HT1080 (cell line): Measurements from ENCODE around the gene TPPP3. TPM values are rescaled to one million over a fixed set of nuclear protein-coding genes. Genes with fewer than 3 reads are reported as not detected.

Experiments used
- DNase-seq: peaks from one replicate; pipeline ENCODE4 v3.0.0-alpha.2; 2015; ENCODE audit warnings: low read depth
- total RNA-seq: library from RNA; depleted of rRNA; stranded (reverse); fragments of >200 nt; shearing (Covaris generic); gene quantifications from 2 replicates; pipeline ENCODE4 v1.2.3, GENCODE V29; 2014

Gene TPPP3
- total RNA-seq, 1 experiment from 2014 or later = not detected

DNA sequence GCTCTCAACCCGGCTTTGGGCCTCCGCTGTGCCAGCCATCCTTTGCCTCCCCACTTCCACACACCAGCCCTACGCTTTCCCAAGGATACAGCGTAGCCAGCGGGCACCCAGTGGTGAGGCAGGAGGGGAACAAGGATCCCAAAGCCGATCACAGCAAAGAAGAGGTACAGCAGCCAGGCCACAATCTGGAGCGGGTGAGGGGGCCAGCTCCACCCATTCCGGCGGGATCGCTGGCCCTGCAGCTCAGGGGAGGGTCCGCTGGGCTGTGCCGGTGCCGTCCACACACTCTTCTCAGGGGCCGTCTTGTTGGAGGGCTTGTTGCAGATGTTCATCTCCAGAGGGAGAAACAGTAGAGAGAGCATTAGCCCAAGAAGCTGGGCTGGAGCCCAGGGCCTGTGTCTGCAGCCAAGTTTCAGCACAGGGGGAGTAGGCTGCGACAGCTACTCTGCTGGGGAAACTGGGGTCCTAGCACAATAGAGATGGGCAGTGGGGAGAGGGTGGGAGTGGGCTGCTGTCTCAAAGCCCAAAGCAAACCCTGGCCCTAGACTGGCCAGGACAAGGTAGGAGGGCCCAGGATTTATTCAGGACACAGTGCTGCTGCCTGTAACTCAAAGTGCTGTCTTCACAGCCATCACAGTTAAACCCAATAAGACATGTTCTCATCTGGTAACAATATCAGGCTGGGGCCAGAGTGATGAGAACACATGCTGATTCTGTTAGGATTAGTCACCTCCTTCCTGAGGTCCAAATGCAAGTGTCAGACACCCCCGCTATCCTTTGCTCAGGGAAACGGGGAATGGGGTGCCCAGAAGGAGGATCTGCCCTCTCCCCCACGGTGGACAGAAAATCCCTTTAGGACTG lies 13.0 kb upstream of the TPPP3 start:
- DNase-seq = peak; percentile 71

DNA sequence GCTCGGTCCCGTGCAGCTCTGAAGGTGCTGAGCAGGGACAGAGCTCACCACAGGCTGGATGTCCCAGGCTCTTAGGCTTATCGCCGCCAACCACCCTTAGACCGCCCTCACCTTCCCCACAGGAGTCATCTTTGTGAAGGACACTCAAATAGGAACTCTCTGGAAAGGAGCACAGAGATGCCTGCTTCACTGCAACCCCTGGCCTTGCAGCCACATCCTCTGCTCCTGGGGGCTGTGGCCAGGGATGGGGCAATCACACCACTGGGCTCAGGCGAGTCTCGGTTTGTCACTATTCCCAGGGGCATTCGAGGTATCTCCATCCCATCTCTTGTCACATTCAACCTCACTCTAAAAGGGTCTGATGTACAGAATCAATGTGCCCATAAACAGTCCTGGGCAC lies 12.0 kb upstream of the TPPP3 start:
- no peak for DNase-seq

DNA sequence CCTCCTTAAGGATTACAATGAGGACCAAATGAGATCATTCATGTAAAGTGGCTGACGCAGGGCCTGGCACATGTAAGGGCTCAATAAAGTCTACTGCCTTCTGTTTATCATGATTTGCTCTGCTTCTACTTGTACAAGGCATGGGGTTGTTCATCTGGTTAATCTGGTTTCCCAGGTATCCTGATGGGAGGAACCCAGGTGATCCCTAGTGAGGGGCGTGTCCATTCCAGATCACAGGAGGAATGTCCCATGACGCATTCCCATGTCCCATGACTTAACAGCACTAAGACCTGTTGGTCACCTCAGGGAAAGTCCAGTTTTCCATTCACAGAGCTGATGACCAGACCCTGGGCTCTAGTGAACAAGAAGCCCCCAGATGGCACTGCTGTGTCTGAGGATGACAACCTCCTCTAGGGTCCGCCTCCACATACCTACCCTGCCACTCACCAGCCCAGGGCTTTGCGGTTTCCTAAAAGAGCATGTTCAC lies 11.5 kb upstream of the TPPP3 start:
- DNase-seq = no peak

DNA sequence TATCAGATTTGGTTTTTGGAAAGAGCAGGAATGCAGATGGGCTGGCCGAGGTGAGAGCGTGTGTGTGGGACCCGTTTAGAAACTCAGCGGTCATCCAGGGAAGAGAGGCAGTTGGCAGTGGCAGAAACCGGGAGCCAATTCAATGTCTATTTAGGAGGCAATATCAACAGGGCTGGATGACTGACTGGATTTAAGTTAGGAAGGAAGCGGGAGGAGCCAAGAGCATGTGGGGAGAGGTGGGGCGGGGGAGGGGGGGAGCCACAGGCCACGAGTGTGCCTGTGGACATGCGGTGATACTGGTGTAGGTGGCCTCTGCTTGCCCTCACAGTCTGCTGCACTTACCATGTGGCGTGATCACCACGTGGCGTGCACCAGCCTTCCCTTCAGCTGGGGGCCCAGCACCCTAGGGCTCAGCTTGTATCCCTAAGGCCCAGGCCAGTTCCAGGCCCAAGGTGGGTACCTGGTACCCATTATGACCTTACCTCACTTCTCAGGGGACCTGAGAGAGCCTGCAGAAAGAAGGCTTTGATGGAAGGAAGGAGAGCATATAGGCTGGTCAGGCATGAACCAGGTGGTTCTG lies 10.8 kb upstream of the TPPP3 start:
- DNase-seq = no peak

DNA sequence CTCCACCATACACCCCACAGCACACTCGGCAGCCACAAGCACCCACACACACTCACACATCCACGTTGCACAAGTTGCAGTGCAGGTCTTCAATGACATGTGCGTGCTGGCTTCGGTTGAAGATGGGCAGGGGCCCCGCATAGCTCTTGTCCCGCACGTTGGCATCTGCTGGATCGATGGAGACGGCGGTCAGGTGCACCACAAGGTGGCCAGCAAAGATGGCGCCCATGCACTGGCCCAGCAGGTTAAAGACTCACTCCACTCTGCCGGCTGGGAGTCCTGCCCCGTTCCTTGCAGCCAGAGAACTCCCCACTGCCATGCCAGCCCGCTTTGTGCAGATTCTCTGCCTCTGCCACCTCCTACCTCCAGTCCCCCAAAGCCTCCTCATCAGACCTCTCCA lies 7.6 kb upstream of the TPPP3 start:
- no peak for DNase-seq

DNA sequence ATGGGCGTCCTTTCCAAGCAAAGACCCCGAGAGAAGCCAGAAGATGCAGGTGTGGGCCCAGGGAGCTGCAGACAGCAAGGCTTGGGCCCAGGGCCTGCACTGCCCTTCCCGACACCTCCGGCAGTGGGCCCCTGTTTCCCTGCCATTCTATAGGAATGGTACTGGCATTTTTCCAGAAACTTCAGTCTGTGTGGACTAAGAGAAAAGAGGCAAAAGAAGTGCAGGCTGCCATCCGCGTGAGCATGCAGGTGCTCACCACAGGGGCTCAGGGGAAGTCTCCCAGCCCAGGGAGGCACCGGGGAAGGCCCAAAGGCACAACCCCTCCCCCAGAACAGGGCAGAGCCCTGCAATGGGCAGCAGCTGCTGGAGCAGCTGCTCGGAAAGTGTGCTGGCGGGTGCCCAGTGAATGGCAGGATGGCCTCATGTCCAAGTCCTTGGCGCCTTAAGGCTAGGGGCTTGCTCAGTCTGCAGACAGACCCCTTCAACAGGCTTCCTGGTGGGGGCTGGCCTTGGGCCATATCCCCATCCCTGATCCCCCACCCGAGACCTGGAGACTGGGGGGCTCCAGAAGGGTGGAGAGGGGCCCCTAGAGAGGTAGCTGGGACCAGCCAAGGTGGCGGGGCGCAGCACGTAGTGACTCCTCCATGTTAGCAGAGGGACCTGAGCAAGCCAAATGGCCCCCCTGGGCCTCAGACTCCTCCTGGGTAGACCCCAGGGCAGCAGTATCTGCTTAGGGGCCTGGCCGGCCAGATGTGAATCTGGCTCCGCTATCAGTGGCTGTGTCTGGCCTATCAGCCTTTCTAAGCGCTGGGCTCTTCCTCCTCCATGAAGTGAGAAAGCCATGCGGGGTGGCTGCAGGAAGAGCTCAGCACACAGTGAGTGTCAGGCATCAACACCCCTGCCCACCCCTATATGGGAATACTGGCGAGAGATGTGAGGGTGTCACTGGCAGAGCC lies 6.7 kb upstream of the TPPP3 start:
- no peak for DNase-seq

DNA sequence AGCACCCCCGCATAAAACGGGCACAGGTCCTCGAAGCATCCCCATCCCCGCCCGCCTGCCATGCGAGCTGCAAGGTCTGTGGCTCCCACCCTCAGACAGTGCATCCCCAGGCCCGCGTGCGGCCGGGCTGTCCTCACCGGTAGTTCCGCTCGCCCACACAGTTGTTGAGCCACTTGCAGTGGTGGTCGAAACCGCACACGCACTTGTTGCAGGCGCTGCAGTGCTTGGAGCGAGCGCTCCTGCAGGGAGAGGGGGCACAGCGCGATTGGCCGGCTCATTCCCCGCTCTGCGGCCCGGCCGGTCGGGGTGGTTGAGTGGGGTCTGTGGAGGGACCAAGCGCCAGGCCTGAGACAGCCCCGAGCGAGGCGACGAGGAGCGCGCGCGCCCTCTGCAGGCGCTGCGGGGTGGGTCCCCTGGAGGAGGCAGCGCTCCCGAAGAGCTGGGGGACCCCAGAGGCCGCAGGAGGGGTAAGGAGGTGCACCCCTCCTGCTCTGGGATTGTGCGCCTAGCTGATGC lies 6.0 kb upstream of the TPPP3 start:
- no peak for DNase-seq

DNA sequence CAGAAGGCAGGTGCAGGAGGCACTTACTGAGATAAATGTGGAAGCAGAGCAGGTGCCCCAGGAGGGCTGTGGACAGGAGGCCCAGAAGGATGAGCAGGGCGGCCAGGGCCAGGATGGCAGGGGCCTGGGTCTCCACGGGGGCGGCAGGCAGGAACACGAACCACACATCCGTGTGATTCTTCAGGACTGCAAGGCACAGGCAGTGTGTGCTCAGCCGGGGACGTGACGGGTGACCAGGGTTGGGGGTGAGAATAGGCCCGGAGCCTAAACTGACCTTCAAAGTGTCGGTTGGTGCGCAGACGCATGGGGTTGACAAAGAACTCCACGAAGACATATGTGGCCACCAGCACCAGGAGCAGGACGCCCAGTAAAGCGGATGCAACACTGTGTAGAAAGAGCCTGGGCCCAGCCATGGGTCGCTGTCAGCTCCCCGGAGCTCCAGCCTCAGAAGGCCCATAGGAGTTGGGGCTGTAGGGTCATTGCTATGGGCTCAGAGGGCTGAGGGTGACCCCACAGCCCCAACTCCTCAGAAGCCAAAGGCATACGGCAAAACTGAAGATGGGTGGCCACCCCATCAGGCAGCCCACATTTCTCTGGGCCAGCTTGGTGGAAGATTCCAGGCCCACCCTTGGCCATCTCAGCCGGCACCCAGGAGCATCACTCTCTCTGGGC lies 5.4 kb upstream of the TPPP3 start:
- DNase-seq = no peak

DNA sequence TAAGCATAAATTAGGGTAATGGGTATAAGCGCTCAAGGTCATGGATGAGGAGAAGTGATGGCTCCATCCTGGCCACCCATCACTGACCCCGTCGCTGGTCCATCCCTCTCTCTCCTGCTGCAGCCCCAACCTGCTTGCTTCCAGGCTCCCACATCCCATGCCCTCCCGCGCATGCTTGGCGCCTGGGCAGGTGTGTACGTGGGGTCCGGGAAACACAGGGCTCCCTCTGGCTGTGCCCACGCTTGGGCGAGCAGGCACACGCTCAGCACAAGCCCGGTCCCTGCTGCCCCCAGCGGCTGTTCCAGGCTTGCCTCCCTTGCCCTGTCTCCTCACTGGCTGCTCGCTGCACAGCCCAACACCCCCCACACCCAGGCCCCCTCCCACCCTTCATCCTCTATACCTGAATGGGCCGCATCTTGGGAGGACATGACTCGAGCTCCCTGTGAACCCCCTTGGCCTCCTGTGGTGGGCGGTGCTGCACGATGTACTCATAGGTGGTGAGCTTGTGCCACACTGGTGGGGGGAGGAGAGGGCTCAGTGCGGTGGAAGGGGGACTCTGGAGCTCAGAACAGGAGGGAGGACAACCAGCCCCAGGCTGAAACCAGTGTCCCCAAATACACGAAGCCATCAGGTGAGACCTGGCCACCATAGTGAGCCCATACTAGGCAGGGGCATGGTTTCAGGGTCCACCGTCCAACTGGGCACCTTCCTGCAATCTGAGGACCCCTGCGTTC lies 4.7 kb upstream of the TPPP3 start:
- no peak for DNase-seq

DNA sequence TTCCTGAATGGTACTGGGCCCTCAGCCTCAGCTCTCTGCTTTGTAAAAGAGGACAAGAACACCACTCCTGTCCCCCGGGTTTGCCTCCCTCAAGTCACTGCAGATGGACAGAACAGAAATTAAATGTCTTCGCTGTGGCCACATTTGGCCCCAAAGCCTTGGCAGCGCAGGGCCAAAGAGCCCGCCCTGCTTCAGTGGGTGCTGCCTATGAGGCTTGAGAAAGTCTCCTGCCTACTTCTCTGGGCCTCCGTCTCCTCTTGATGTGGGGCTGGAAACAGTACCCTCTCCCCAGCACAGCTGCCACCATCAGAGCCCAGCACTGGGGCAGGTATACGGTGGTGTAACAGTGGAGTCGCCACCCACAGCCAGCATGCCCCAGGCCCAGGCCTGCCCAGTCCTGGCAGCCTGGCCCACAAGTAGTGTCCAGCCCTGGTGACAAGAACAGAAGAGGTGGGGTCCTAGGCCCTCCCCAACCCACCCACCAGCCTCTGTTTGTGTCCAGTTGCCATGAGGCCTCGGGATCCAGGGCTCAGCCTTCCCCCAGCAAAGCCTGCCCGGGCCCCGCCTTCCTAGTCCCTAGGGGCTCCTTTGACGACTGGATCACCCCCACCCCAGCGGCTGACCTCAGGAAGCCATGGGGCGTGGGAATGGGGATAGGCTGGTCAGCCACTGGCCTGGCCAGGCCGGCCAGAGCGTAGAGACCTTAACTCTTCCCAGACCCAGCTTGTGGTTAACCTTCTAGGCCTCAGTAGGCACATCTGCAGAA lies 3.9 kb upstream of the TPPP3 start:
- DNase-seq = no peak

DNA sequence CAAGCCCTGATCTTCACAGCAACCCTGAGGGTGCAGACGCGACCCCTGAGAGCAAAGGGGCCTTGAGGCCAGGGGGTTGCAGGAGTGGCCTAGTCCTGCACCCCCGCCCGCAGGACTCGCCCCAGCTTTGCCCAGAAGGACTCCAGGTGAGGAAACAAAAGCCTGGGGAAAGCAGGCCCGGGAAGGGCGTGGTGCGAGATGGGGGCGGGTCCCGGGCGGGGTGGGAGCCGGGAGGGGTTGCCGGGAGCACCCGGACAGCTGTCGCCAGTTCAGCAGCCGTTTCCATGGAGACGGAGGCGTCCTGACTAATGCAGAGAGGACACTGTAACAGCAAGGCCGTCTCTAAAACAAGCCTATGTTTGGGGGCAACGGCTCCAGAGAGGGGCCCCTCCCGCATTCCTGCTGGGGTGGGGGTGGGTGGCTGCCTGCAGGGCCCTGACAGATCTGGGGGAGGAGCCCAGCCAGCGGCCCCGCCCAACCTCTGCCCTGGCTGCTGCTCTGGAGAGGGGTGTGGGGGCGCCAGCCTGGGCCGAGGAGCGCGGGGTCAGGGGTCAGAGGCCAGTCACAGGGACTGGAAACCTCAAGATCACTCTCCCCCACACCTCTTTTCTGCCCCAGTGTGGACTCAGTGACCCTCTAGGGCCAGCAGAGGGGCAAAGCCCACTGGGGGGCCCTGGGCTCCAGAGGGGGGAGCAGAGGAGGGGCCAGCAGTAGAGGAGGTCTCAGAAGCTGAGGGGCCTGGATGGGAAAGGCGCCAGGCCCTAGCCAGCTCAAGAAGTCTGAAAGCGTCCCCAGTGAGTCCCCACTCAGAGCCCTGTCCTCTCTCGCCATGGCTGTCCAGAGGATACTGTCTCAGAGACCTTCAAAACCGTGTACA lies 3.1 kb upstream of the TPPP3 start:
- DNase-seq = peak; percentile 64

DNA sequence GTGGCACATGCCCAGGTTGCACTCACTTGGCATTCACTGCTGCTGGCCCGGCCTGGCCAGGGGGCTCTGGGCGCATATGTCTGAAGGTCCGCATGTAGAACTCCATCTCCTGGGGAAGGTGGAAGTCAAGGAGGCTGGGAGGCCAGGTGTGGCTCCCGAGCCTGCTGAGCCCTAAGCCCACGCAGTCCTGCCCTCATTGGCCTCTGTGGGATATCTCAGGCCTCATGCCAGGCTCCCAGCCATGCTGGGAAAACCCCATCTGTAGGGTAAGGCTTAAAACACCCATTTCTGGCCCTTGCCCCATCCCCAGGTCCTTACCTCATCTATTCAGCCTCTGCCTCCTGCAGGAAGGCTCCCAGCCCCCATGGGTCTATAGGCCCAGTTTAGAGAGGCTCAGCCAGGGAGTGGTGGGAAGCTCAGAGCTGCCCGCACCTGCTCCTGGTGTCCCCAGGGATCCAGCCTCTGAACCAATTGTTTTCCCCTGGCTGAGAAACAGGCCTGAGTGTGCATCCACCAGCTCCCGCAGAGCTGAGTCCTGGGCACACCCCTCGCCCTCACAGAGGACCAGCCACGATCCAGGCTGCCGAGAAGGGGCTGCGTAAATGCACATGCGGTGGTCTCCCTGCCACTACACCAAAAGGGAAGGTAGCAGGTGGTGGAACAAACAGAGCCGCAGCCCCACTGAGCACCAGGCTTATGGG lies 2.3 kb upstream of the TPPP3 start:
- DNase-seq = no peak

DNA sequence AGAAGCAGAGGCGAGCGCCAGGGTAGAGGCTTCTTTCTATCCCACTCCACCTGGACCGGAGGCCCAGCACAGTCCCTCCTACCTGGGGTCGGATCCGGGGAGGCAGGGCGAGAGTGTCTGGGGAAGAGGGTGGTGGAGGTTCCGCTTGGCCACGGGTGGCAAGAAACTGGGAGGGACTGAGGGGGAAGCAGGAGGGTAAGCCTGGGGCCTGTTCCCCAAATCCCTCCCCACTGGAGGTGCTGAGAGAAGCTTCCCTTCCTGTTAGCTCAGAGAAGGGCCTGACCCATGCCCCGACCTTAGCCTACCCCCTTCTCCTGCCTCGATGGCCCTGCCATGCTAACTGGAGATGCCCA lies 1.8 kb upstream of the TPPP3 start:
- no peak for DNase-seq

DNA sequence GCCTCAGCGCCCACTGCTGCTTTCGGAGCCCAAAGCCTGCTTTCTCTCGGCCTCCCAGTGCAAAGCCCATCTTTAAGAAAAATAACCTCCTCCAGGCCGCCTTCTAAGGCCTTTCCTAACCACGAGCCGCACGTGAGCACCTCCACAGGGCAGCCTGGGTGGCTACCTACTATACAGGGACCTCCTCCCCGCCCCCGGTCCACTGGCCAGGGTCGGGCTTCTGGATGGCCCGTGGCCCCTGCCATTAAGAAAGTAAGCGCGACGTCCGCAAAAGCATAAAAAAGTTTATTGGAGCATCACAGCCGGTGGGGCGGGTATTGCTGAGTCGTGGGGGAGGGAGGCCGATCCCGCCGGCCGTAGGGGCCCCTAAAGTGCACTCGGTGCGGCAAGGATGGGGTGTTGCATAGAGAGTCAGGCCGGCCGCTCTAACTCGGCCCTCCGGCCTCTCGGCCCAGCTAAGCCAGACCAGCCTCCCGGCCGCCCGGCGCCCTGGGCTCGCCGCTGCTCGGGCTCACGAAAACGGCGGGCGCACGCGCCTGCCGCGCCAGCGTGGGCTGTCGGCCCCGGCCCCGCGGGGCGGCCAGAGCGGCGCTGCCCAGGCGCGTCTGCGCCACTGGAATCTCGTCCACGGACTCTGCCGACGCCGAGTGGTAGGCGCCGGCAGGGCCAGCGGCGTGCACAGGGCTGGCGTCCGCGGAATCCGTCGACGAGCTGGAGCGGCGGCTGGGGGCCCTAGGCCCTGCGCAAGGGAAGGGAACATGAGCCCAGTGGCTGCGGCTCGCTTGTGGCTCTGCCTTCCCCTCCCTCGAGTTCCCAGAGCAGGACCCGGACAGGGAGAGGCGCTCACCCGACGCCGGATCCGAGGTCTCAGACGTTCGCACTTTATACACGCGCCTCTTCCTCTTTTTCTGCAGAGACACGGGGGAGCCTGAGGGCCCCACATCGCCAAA lies 1.1 kb upstream of the TPPP3 start:
- DNase-seq = no peak

DNA sequence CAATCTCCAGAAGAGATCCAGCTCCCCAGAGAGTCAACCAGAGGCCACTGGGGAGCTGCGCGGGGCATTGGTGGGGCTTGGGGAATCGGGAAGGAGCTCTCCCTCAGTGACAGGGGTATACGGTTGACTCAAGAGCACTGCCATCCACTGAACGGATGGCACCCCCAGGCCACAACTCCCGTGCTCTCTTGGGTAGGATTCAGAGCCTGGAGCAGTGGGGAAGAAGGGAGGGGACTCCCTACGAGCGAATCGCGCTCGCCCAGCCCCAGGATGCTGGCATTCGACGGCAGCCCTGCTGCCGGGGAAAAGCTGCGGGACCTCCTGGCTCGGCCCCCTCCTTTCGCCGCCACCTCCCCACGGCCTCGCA lies 473 bp upstream of the TPPP3 start:
- no peak for DNase-seq

DNA sequence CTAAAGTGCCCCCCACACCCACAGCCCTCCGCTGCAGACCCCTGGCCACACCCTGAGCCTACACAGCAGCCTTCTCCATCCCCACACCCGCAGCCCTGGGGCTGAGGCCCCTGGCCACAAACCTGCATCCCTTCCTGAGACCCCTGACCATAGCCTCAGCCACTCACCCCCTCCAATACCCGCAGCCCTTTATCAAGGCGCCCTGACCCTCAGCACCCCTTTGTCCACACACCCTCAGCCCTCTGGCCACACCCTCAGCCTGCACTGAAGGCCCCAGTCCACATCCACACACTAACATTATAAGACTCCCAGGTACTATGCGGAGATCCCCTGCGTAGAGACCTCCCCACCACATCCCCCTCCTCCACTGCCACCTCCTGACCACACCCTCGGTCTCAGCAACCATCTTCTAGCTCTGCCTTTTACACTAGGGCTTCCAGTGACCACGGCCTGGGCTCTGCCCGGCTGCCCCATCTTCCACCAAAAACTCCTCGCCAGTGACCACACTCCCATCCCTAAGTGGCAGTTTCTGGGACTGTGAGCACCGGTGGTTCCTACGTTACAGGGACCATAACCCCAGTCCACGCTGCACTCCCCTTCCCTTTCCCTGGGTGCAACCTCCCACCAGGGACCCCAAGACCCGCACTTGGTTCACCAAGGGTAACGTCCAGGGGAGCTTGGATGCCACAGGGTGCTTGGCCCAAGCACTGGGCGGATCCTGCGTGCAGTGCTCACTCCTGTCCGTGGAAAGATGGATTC lies 818 bp downstream of the TPPP3 start:
- DNase-seq = no peak
